GM12878 (cell line): Measurements from ENCODE around the gene DGKQ. TPM values are rescaled to one million over a fixed set of nuclear protein-coding genes. Genes with fewer than 3 reads are reported as not detected.

Experiments
- ATAC-seq: fragments of 200-7000 bp; cut with Tn5 transposase; 3 replicates; pipeline ENCODE4 v1.9.1; 2020; ENCODE audit warnings: mild to moderate bottlenecking, moderate library complexity
- BruUV-seq: library from RNA; stranded (reverse); fragments of 400-500 nt; replicated peaks from 2 replicates; lab custom pipeline; 2021; lab: Mats Ljungman, UMichigan
- CTCF ChIA-PET: fragments of 300-600 bp; sonication (Branson Sonifier 250); formaldehyde crosslinking; extraction: SDS; loops from one replicate; lab custom pipeline; 2021; ENCODE audit warnings: inconsistent platforms; lab: Yijun Ruan, JAX
- POLR2A ChIA-PET: fragments of 350-600 bp; formaldehyde crosslinking; extraction: SDS; loops from one replicate; lab custom pipeline; 2021; ENCODE audit warnings: inconsistent platforms; lab: Charles Lee
- RAD21 ChIA-PET: fragments of 300-600 bp; sonication (Branson Sonifier 250); formaldehyde crosslinking; loops from one replicate; lab custom pipeline; 2023; ENCODE audit warnings: antibody characterized with exemption; ENCODE audit not compliant: unreplicated experiment; lab: Charles Lee
- SMC1A ChIA-PET: fragments of 300-600 bp; sonication (Branson Sonifier 250); formaldehyde crosslinking; loops from one replicate; lab custom pipeline; 2023; ENCODE audit not compliant: unreplicated experiment, uncharacterized antibody; lab: Charles Lee
- DNase-seq: peaks from one replicate; pipeline ENCODE4 v3.0.0-alpha.2; 2011; ENCODE audit warnings: low read depth, low spot score
- FAIRE-seq: peaks from 3 replicates; lab custom pipeline; 2011; peaks lifted over from hg19 to GRCh38; lab: Jason Lieb, UNC
- H2AFZ ChIP-seq: 2 replicates; pipeline ENCODE4 v1.6.0; 2011; ENCODE audit warnings: low read depth, low read length, control low read depth; ENCODE audit not compliant: control insufficient read depth
- H3K27ac ChIP-seq: 2 replicates; pipeline ENCODE4 v1.5.1; 2011; ENCODE audit warnings: control low read depth; ENCODE audit not compliant: control insufficient read depth, insufficient read depth
- H3K27me3 ChIP-seq, 2 experiments: replicated peaks in 1 of 2; 2 replicates each; pipeline versions ENCODE4 v1.6.0 to v1.6.1; 2011; ENCODE audit warnings: low read length in 1 of 2; ENCODE audit not compliant: control insufficient read depth in 2 of 2, insufficient read depth in 2 of 2
- H3K36me3 ChIP-seq, 2 experiments: 2 replicates each; pipeline ENCODE4 v1.5.1; 2011; ENCODE audit warnings: low read length in 1 of 2; ENCODE audit not compliant: control insufficient read depth in 2 of 2, insufficient read depth in 2 of 2
- H3K4me1 ChIP-seq: 2 replicates; pipeline ENCODE4 v1.6.1; 2011; ENCODE audit warnings: mild to moderate bottlenecking, low read length, moderate library complexity, mixed read lengths; ENCODE audit not compliant: control insufficient read depth, insufficient read depth
- H3K4me2 ChIP-seq: 2 replicates; pipeline ENCODE4 v1.6.0; 2011; ENCODE audit warnings: control low read depth; ENCODE audit not compliant: control insufficient read depth, insufficient read depth
- H3K4me3 ChIP-seq: fragments of 200-600 bp; sonication (generic); 2 replicates; pipeline ENCODE4 v1.5.1; 2016
- H3K79me2 ChIP-seq: 2 replicates; pipeline ENCODE4 v1.6.0; 2011; ENCODE audit warnings: low read length; ENCODE audit not compliant: control insufficient read depth, insufficient read depth
- H3K9ac ChIP-seq: 2 replicates; pipeline ENCODE4 v1.8.0; 2011; ENCODE audit warnings: low read length, control low read depth, mixed read lengths; ENCODE audit not compliant: control insufficient read depth, insufficient read depth
- H3K9me3 ChIP-seq: replicated peaks from 3 replicates; pipeline ENCODE4 v1.5.1; 2011; ENCODE audit warnings: mild to moderate bottlenecking, low read length; ENCODE audit not compliant: control insufficient read depth, insufficient read depth
- H4K20me1 ChIP-seq: 2 replicates; pipeline ENCODE4 v1.6.0; 2011; ENCODE audit not compliant: control insufficient read depth, insufficient read depth
- BACH1 ChIP-seq: fragments of 450-650 bp; IDR thresholded peaks from 2 replicates; pipeline ENCODE4 v1.6.1; 2017; ENCODE audit warnings: mild to moderate bottlenecking, borderline replicate concordance
- BCL11A ChIP-seq: IDR thresholded peaks from 2 replicates; pipeline ENCODE4 v1.6.1; 2011; ENCODE audit warnings: low read depth, low read length
- BCLAF1 ChIP-seq: fragments of 450-650 bp; IDR thresholded peaks from 2 replicates; pipeline ENCODE4 v1.6.1; 2017; ENCODE audit warnings: antibody characterized with exemption, mild to moderate bottlenecking, moderate library complexity
- BHLHE40 ChIP-seq, 2 experiments: fragments of 450-650 bp in 1 of 2; IDR thresholded peaks; 2 replicates each; pipeline ENCODE4 v1.6.1; 2011 to 2017; ENCODE audit warnings: low read depth in 2 of 2, borderline replicate concordance in 1 of 2, improper control_type of control experiment in 1 of 2, low read length in 1 of 2, mild to moderate bottlenecking in 1 of 2
- CHD1 ChIP-seq: IDR thresholded peaks from 2 replicates; pipeline ENCODE4 v1.6.1; 2012; ENCODE audit warnings: low read depth, low read length, improper control_type of control experiment
- EGR1 ChIP-seq, 2 experiments: IDR thresholded peaks; 1 replicate in 1 of 2; 2 replicates in 1 of 2; pipeline ENCODE4 v1.6.1; 2011 to 2012; ENCODE audit warnings: low read depth in 2 of 2, low read length in 2 of 2, borderline replicate concordance in 1 of 2, mild to moderate bottlenecking in 1 of 2, moderate library complexity in 1 of 2
- EZH2 ChIP-seq: IDR thresholded peaks from 2 replicates; pipeline ENCODE4 v1.6.1; 2012; ENCODE audit warnings: low read depth, mild to moderate bottlenecking, control low read depth, inconsistent platforms, low read length, borderline replicate concordance; ENCODE audit not compliant: control insufficient read depth
- FOXM1 ChIP-seq: IDR thresholded peaks from 2 replicates; pipeline ENCODE4 v1.6.1; 2012; ENCODE audit warnings: low read depth, mild to moderate bottlenecking, inconsistent platforms, low read length, moderate library complexity
- GABPA ChIP-seq: IDR thresholded peaks from 2 replicates; pipeline ENCODE4 v1.6.1; 2014; ENCODE audit warnings: antibody characterized with exemption, low read depth, mild to moderate bottlenecking, inconsistent platforms
- IKZF1 ChIP-seq: fragments of 450-650 bp; conservative IDR thresholded peaks from 2 replicates; pipeline ENCODE4 v1.6.1; 2017; ENCODE audit warnings: antibody characterized with exemption, mild to moderate bottlenecking
- MTA2 ChIP-seq: fragments of 450-650 bp; IDR thresholded peaks from 2 replicates; pipeline ENCODE4 v1.6.1; 2016; ENCODE audit warnings: low read depth, mild to moderate bottlenecking, moderate library complexity
- MXI1 ChIP-seq: fragments of 150-350 bp; IDR thresholded peaks from 2 replicates; pipeline ENCODE4 v1.6.1; 2011; ENCODE audit warnings: low read depth, mild to moderate bottlenecking, inconsistent platforms, low read length, improper control_type of control experiment
- NR2F1 ChIP-seq: fragments of 450-650 bp; conservative IDR thresholded peaks from 2 replicates; pipeline ENCODE4 v1.6.1; 2017; ENCODE audit warnings: mild to moderate bottlenecking
- RFX5 ChIP-seq: IDR thresholded peaks from 2 replicates; pipeline ENCODE4 v1.6.1; 2011; ENCODE audit warnings: low read depth, low read length, improper control_type of control experiment
- RUNX3 ChIP-seq: IDR thresholded peaks from 2 replicates; pipeline ENCODE4 v1.6.1; 2012; ENCODE audit warnings: low read length, inconsistent platforms
- USF1 ChIP-seq: IDR thresholded peaks from 2 replicates; pipeline ENCODE4 v1.6.1; 2011; ENCODE audit warnings: borderline replicate concordance, low read depth, mild to moderate bottlenecking, moderate library complexity, mixed read lengths, low read length; ENCODE audit not compliant: insufficient read depth; ENCODE audit errors: extremely low read length
- ZNF207 ChIP-seq: fragments of 450-650 bp; IDR thresholded peaks from 2 replicates; pipeline ENCODE4 v1.6.1; 2014; ENCODE audit warnings: antibody characterized with exemption, mild to moderate bottlenecking, borderline replicate concordance
- ZNF217 ChIP-seq: fragments of 450-650 bp; IDR thresholded peaks from 2 replicates; pipeline ENCODE4 v1.6.1; 2017; ENCODE audit warnings: antibody characterized with exemption, mild to moderate bottlenecking
- ZNF24 ChIP-seq: fragments of 450-650 bp; IDR thresholded peaks from 2 replicates; pipeline ENCODE4 v1.6.1; 2017; ENCODE audit warnings: antibody characterized with exemption, mild to moderate bottlenecking
- WGBS: methylation state at CpG from one replicate; pipeline ENCODE4 v1.1.6; 2016; ENCODE audit warnings: low lambda C conversion rate; ENCODE audit not compliant: insufficient replicate concordance, insufficient coverage; ENCODE audit errors: missing lambda C conversion rate; 5-methylcytosine and 5-hydroxymethylcytosine counted together
- in situ Hi-C: fragments of 300-500 bp; cut with MboI; formaldehyde crosslinking; loops from 9 replicates; pipeline ENCODE4 v1.14.3; 2018; ENCODE audit warnings: mixed read lengths
- intact Hi-C: fragments of 100-400 bp; cut with micrococcal nuclease; formaldehyde crosslinking; loops from one replicate; pipeline ENCODE4 v1.14.2; 2022; ENCODE audit not compliant: unreplicated experiment
- polyA plus RNA-seq, 11 experiments: library from polyadenylated mRNA; depleted of rRNA in 4 of 11; unstranded in 6 of 11; stranded (reverse) in 5 of 11; fragments of >200 nt; fragmentation: Nextera tagmentation in 4 of 11; fragmentation: Illumina TruSeq in 1 of 11; extraction: Ambion mirVana in 4 of 11; extraction: Trizol in 1 of 11; gene quantifications; 1 replicate in 1 of 11; 2 replicates in 10 of 11; pipeline versions ENCODE4 v1.2.1 to v1.2.3, GENCODE V29; 2011 to 2016; ENCODE audit warnings: inconsistent platforms in 2 of 11, missing spikeins in 2 of 11, low read depth in 1 of 11
- total RNA-seq, 4 experiments: library from RNA; depleted of rRNA in 3 of 4; stranded (reverse); fragments of >200 nt in 3 of 4; fragmentation: Illumina TruSeq in 1 of 4; extraction: Trizol in 1 of 4; gene quantifications; 2 replicates each; pipeline versions ENCODE4 v1.2.1 to v1.2.3, GENCODE V29; 2013 to 2021

The DGKQ gene
- total and polyA plus RNA-seq, 10 of the 15 experiments (the other 5 are each of a cell fraction or from before 2014, with no cell fraction given): 0.11 to 10.5 (median 1.4) TPM

- Histone ChIP-seq H3K9ac (peak within 1 kb of the TSS; percentile 45), H3K79me2 (no peaks in the 10 kb centered on the region), H3K9me3 (no peaks in the 10 kb centered on the region; the same call in 2 of the 3 replicates), H4K20me1 (no peaks in the 10 kb centered on the region), H3K4me1 (peaks cover 8% of the 10 kb centered on the region; the same call in 1 of the 2 replicates), H2AFZ (peak within 1 kb of the TSS; percentile 74), H3K27ac (no peak within 1 kb of the TSS; the same call in 1 of the 2 replicates), H3K4me2 (peak within 1 kb of the TSS; percentile 90), H3K27me3 (no peaks in the 10 kb centered on the region), H3K4me3 (peak within 1 kb of the TSS; percentile 63), H3K36me3 (no peaks in the 10 kb centered on the region)
- CTCF ChIA-PET: interaction anchor here (0.6 to 4.1 kb wide), 25 partner anchors 48 to 485 kb away, joined by 3 to 46 read pairs (median 4); partner anchors contain the start of genes GAK and TMEM175
- intact Hi-C loops (loop anchor here (1.0 to 10.0 kb wide), 4 partner anchors 54 to 244 kb away; partner anchors contain the start of genes GAK and TMEM175), in situ Hi-C loops (no loop called here)
- ATAC-seq: peak; percentile 91
- DNase-seq: no peak
- SMC1A ChIA-PET: interaction anchor here (1.0 to 2.6 kb wide), 6 partner anchors 53 to 245 kb away, joined by 3 to 12 read pairs (median 4); partner anchors contain the start of genes GAK and TMEM175
- WGBS: 3% methylated on average over 51 of the region's 69 CpGs
- POLR2A ChIA-PET: interaction anchor here (0.5 to 1.9 kb wide), 5 partner anchors 15 to 509 kb away, joined by 4 to 5 read pairs (median 4); partner anchors contain the start of genes GAK and TMEM175
- no peak for FAIRE-seq
- RAD21 ChIA-PET: interaction anchor here (0.8 to 5.2 kb wide), 16 partner anchors 54 to 743 kb away, joined by 3 to 48 read pairs (median 4); partner anchors contain the start of genes GAK and TMEM175
- BruUV-seq: TSS peak; percentile 55
- TF ChIP-seq RUNX3: no peak
- TF ChIP-seq USF1: peak; percentile 86
- peak; percentile 92 for TF ChIP-seq MXI1
- peak; percentile 40; the same call in 1 of the 2 replicates for TF ChIP-seq ZNF24
- TF ChIP-seq BHLHE40 (IDR thresholded peaks at IDR 0.05; ENCODE audit: borderline replicate concordance in 1 of 2, low read depth in 2 of 2, low read length in 1 of 2): peak; percentile 45 to 87; a peak in 3 of 4 replicates
- TF ChIP-seq GABPA: no peak
- TF ChIP-seq EGR1 (IDR thresholded peaks at IDR 0.05; ENCODE audit: borderline replicate concordance in 1 of 2, low read depth in 2 of 2, low read length in 2 of 2): peak in 1 of 2 experiments; percentile 84; a peak in 2 of 3 replicates
- TF ChIP-seq MTA2: no peak
- TF ChIP-seq BCLAF1: 0 out of 2 replicates have a peak, but pooled peaks have one; percentile 61
- no peak for TF ChIP-seq FOXM1
- TF ChIP-seq RFX5: no peak
- no peak for TF ChIP-seq BCL11A
- peak; percentile 76; the same call in 1 of the 2 replicates for TF ChIP-seq ZNF217
- TF ChIP-seq ZNF207: peak; percentile 96
- TF ChIP-seq BACH1: peak; percentile 99
- no peak for TF ChIP-seq CHD1
- TF ChIP-seq IKZF1: peak; percentile 86
- TF ChIP-seq EZH2: no peak
- TF ChIP-seq NR2F1: peak; percentile 87
Observed at GRCh38 chr4:986879-987623, 13.7 kb upstream of the DGKQ start, which contains the start of gene IDUA. IDUA (plus strand) TSS chr4:987044; CDS start chr4:987085, 41 bp downstream.
